Heart left ventricle (tissue), 13 donors: ENCODE measurements around the gene ERCC2.

Source experiments
- POLR2A ChIP-seq, 2 donors: fragments of 450-650 bp; IDR thresholded peaks; one replicate each; pipeline ENCODE4 v1.6.1; 2017; ENCODE audit warnings: antibody characterized with exemption in 2 of 2, mild to moderate bottlenecking in 2 of 2, moderate library complexity in 2 of 2
- TF ChIP-seq, protein P1 (sequence below), 12 donors: fragments of 200-600 bp; sonication (generic) in 4 of 12; IDR thresholded peaks; one replicate each; pipeline versions ENCODE4 v1.5.0 to v1.8.0; 2018 to 2022; ENCODE audit warnings: antibody characterized with exemption in 12 of 12, mild to moderate bottlenecking in 5 of 12
- donor health status: ischemic (EF 13 %, LVEDD 7.1; RV severe dilation, severe dysfunction).
- donor health status: DM: no; HTN: yes; CAD: no.
- donor health status: DM: no; HTN: no; CAD: no.
- donor health status: ischemic (EF 25% LVEDD 6.9; RV normal size, moderate dysfunction).
- donor health status: ischemic (EF 25% LVEDD 5.7; RV mildly dilated, moderate dysfunction).
- donor health status: ischemic (EF 35%, LVEDD 5.7; RV mildly dilated, moderate dysfunction).
- donor health status: nonischemic (EF 11% LVEDD 7.7; RV severe dilation, severe dysfunction).
- donor health status: DM: yes; HTN: yes; CAD: no.
- donor health status: PGD.
- donor health status: ischemic (EF 29% LVEDD 5.4; RV normal size, mild dysfunction).
- donor health status: nonischemic (EF 23%, LVEDD 6.1; RV moderate dilation, normal function).

DNA sequence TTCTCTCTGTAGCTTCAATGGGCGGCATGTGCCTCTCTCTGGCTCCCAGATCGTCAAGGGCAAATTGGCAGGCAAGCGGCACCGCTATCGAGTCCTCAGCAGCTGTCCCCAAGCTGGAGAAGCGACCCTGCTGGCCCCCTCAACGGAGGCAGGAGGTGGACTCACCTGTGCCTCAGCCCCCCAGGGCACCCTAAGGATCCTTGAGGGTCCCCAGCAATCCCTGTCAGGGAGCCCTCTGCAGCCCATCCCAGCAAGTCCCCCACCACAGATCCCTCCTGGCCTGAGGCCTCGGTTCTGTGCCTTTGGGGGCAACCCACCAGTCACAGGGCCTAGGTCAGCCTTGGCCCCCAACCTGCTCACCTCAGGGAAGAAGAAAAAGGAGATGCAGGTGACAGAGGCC lies 37.7 kb upstream of the ERCC2 start:
- TF ChIP-seq, protein P1, sequence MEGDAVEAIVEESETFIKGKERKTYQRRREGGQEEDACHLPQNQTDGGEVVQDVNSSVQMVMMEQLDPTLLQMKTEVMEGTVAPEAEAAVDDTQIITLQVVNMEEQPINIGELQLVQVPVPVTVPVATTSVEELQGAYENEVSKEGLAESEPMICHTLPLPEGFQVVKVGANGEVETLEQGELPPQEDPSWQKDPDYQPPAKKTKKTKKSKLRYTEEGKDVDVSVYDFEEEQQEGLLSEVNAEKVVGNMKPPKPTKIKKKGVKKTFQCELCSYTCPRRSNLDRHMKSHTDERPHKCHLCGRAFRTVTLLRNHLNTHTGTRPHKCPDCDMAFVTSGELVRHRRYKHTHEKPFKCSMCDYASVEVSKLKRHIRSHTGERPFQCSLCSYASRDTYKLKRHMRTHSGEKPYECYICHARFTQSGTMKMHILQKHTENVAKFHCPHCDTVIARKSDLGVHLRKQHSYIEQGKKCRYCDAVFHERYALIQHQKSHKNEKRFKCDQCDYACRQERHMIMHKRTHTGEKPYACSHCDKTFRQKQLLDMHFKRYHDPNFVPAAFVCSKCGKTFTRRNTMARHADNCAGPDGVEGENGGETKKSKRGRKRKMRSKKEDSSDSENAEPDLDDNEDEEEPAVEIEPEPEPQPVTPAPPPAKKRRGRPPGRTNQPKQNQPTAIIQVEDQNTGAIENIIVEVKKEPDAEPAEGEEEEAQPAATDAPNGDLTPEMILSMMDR (IDR thresholded peaks at IDR 0.05) = no peak
- TF ChIP-seq POLR2A (IDR thresholded peaks at IDR 0.05) = no peak
